Embryonic facial prominence (tissue), 1 donor: ENCODE data around the gene AHCYL2.
"Not testable (repeated sequence)": the region's sequence is repeated elsewhere in the genome, so short reads cannot be mapped to it uniquely, and the experiment has no call there.

Experiments
- DNase-seq: peaks from one replicate; pipeline ENCODE4 v3.0.0-alpha.2; 2016; ENCODE audit errors: extremely low spot score

Gene AHCYL2

DNA sequence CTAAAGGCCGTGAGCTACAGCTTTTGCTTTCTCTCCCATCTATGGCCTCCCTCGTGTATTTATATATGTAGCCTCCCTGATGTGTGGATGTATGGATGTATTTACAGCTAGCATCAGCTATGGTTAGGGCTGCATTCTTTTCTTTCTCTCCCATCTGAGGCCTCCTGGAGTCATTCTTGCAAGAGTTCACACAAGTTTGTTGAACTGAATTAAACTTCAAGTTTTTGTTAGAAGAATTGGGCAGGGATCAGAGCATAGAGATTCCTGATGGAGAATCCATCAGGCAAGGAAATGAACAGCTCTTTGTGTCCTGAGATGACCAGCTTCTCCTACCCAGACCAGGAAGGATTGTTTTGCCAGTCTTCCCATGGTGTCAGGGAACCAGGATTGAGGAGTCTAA is 60.3 kb downstream of the AHCYL2 start:
- peak; percentile 63 for DNase-seq

GRCh38 chr7:129292861-129293260 is 68.0 kb downstream of the AHCYL2 start:
- DNase-seq, result no peak

GRCh38 chr7:129295015-129295423 is 70.2 kb downstream of the AHCYL2 start:
- DNase-seq, result peak; percentile 18

DNA sequence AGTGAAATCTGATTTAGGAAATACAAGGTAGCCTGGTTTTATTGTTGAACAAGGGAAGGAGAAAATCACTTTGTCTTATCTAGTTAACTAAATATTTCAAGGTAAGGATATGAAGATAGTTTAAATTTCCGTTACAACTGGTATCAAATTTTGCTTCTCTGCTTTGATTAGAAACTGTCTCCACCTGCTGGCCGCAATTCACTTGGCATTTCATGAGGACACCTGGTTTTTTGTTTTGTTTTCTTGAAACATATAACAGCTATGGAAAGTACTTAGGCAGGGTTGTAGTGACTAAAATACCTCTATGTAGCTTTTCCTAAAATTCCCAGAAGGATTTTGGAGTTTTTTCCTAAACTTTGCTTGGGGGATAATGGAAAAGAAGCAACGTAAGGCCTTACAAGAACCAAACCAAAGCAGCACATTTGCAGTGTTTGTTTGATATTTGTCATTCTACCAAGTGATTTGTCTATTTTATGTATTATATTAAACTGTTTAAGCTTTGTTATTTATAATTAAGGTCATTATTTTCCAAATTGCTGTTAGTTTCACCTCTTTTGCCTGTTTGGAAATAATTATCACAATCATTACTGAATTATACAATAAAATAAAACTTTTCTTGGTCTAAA is 73.6 kb downstream of the AHCYL2 start:
- DNase-seq, result no peak

- DNase-seq, result no peak
Measured at GRCh38 chr7:129299889-129300288, 75.1 kb downstream of the AHCYL2 start.

GRCh38 chr7:129300299-129300698 is 75.5 kb downstream of the AHCYL2 start:
- DNase-seq, result not testable (repeated sequence)

GRCh38 chr7:129307592-129307991 is 82.8 kb downstream of the AHCYL2 start:
- no peak for DNase-seq

GRCh38 chr7:129308047-129308446 is 83.2 kb downstream of the AHCYL2 start:
- DNase-seq, result no peak

DNA sequence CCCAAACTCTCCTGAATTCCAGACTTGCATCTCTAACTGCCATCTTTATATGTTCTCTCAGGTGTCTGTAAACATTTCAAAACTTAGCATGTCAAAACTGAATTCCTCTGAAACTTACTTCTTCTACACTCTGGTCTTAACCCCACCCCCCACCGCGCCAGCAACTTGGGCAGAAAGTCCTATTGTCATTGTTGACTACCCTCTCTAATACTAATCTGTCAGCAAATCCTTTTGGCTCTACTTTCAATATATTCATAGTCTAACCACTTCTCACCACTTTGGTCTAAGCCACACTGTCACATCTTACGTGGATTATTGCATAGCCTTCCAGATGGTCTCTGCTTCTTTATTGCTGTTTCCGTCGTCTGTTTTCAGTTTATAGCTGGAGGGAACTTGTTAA is 86.6 kb downstream of the AHCYL2 start:
- DNase-seq, result no peak

DNA sequence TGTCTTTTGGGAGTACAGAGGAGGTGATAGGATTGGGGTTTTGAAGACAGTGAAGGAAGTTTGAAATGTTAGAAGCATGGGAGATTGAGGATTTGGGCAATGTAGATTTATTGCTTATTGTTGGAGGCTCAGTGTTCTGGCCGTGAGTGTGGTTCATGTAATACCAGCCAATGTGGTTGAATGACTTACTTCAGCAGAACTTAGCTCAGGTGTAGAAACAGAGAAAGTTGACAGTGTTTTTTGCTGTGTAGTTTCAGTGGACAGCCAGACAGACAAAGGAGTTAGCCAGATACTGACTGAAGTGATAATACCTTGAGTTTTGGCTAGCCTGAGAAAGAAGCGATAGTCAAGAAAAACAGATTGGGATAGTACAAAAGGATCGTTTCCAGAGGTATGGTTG is 88.5 kb downstream of the AHCYL2 start:
- DNase-seq, result no peak

- DNase-seq, result peak; percentile 18
Measured at GRCh38 chr7:129315960-129316359, 91.1 kb downstream of the AHCYL2 start.

DNA sequence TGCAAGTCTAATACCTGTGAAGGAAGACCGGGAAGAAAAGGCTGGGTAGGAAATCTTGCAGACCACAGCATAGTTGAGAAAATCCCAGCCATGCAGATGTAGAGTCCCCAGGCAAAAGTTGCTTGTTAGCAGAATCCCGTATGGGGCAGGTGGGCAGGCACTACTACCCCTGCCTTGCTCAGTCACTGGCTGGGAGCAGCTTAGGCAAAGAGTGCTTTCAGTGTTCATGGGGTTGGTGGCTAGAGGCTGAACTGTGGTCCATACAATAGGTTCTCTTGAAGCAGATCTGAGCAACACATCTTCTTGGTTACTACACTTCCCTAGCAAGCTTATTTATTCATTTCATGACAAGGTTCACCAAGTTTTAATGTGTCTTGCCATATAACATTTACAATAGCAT is 92.6 kb downstream of the AHCYL2 start:
- no peak for DNase-seq

- no peak for DNase-seq
Measured at GRCh38 chr7:129327076-129327475, 102.2 kb downstream of the AHCYL2 start.

DNA sequence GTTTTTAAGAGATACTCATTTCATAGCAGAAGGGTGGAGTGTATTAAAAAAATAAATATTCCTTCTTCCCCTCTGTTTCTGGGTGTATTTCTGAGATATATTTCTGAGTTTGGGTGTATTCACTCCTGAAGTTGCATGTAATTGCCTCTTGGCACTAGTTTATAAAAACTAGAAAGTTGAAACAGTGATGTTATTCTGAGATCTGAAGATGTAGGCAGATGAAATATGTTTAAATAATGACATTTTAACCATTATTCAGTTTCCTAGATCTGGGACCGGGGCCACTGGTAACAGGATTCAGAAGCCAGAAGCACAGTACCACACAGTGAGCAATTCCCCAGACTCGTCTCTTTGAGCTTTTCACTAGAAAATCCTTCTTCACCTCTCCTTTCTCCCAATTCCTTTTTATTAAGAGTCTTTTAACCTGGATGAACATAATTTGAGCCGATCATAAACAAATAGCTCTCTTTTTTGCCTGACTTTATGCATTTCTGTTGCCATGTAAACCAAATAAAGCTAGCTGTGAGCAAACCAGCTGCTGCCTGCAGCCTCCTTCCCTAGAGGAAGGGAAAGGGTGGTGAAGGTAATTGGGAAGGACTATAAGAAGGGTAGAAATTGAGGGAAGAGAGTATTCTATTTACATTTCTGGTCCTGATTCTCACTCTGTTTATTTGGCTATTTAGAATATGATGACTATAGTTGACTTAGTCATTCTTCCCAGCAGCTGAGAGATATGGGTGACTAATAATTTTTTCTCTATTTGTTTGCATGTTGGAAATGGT is 107.6 kb downstream of the AHCYL2 start:
- no peak for DNase-seq

DNA sequence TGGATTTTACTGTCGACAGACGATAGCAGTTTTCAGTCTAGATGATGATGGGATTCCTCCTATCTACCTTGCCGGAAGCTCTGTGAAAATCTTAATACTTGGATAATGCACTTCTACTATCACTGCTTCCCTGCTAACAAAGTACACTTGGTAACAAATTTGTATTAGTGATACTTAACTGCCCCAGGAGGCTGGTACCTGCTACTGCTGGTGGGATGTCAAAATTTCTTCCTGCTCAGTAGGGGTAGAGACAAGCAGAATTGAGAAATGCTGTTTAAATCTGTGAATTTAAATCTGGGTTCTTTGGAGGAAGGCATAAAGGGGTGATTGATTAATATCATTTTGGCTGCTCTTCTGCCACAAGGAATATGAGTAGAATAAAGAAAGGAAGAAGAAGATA is 109.6 kb downstream of the AHCYL2 start:
- DNase-seq, result no peak

DNA sequence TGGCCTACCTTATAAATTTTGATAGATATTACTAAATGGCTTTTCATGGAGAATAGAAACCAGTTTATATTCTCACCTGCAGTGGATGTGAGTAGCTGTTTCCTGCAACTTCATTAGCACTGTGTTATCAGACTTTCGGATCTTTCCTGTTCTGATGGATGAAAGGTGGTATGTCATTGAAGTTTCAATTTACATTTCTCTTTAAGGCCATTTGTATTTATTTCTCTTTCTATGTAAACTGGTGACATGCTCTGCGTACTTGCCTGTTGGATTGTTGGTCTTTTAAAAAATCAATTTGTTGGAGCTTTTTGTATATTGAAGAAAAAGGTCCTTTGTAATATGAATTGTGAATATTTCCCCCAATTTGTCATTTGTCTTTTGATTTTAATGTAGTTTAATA is 113.6 kb downstream of the AHCYL2 start:
- DNase-seq, result no peak

DNA sequence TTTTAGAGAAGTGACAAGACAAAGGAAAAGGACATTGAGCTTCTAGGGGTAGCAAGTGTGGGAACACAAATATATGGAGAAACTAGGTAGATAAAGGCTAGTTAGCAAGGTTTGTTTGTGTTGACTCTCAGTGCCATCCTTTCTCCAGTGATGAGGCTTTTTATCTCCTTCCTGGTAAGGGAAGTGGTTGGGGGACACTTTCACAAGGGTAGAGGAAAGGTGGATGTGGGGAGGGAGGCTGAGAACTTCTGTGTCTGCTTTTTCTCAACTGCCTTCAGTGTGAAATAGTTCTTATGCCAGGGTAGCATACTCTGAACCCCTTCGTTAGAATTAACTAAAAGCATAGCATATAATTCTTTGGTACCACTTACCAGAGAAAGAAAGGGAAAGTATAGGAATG is 116.4 kb downstream of the AHCYL2 start:
- DNase-seq, result no peak

DNA sequence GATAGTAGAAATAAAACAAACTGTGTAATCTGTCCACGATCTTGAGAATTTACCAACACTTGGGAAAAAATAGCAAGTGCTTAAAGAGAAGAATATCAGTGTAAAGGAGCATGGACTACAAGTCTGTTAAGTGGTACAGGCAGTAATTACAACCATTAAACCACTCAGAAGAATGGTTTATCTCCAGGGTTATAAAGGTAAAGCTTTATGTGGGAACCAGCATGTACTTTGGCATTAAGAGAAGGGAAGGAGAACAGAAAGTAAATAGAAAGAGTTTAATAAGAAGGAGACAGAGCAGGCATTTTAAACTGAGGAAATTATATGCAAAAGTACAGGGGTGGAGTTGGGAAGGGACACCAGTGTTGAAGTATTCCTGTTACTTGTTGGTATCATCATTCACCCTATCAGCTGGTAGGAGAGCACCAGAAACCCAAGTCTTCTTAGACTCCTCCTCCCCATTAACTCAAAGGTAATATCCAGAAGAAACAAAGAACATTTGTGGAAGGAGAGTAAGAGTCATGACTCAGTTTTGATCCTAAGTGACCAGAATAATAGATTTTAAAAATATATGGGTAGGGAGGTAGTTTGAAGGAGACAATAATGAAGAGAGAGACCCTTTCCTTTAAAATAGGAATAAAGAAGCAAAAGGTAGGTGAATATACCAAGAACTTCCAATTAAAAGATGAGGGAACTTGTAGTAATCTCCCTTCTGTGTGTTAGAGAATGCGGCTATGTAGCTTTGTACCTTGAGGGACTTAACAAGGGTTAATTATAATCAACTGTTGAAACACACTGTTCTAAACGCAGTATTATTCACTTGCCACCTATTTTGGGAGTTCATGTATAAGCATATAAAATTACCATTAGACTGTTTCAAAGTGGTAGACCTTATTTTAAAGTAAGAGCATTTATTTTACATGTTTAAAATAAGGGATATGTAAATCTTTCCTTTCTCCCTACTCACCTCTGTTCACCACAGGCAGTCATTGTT is 117.3 kb downstream of the AHCYL2 start:
- no peak for DNase-seq

DNA sequence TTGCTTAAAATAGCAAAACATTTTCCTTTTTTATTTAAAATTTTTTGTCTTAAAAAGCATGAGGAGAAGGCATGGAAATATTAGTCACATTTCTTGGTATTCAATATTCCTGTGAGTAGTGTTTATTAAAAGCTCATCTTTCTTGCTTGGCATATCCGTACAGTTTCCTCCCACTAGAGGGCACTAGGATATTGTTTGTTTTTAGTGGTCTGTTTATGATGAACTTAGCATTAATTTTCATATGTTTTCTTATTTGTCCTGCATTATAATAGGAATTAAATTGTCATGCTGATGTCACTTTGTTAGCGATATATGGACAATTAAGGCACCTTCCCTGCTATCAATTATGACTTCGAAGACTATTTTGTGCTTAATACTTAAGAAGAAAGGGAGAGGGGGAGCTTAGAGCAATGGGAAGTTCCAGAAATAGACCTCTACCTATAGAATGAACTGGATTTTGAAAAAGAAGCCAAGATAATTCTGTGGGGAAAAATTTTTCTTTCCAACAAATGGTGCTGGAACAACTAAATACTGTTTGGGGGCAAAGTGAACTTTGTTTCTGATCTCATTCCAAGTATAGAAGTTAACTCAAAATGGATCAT is 118.4 kb downstream of the AHCYL2 start:
- DNase-seq, result no peak

GRCh38 chr7:129347330-129347729 is 122.5 kb downstream of the AHCYL2 start:
- DNase-seq, result no peak

GRCh38 chr7:129348023-129348740 is 123.4 kb downstream of the AHCYL2 start:
- no peak for DNase-seq
